Measurements from ENCODE around the gene FAM110A. TPM values are rescaled to one million over a fixed set of nuclear protein-coding genes. Genes with fewer than 3 reads are reported as not detected.
A peak's percentile ranks its signal among the peaks of the same experiment; 100 is the strongest.

Gene FAM110A
- total and polyA plus RNA-seq, 9 of the 15 experiments (the other 6 are each of a cell fraction or from before 2014, with no cell fraction given): 0.73 to 15.5 (median 3.6) TPM

- TF ChIP-seq, protein P1, sequence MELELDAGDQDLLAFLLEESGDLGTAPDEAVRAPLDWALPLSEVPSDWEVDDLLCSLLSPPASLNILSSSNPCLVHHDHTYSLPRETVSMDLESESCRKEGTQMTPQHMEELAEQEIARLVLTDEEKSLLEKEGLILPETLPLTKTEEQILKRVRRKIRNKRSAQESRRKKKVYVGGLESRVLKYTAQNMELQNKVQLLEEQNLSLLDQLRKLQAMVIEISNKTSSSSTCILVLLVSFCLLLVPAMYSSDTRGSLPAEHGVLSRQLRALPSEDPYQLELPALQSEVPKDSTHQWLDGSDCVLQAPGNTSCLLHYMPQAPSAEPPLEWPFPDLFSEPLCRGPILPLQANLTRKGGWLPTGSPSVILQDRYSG (tag; conservative IDR thresholded peaks at IDR 0.05; ENCODE audit: low read depth): no peak
- TF ChIP-seq ZKSCAN8 (CRISPR knock-in tag; IDR thresholded peaks at IDR 0.05): no peak
- no peak for TF ChIP-seq KAT7 (CRISPR knock-in tag; IDR thresholded peaks at IDR 0.05; ENCODE audit: borderline replicate concordance)
- no peak for TF ChIP-seq MCM3 (IDR thresholded peaks at IDR 0.05)
- TF ChIP-seq, protein P2, sequence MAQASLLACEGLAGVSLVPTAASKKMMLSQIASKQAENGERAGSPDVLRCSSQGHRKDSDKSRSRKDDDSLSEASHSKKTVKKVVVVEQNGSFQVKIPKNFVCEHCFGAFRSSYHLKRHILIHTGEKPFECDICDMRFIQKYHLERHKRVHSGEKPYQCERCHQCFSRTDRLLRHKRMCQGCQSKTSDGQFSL (CRISPR knock-in tag; IDR thresholded peaks at IDR 0.05): no peak
- TF ChIP-seq, protein P2 (tag; IDR thresholded peaks at IDR 0.05): no peak
Observed at GRCh38 chr20:825710-826421, 7.6 kb upstream of the FAM110A start (continued).

GRCh38 chr20:826695-827323, 6.7 kb upstream of the FAM110A start:
- peaks cover 32 to 40% of the 10 kb centered on the region in 2 experiments for H3K4me1 ChIP-seq (replicated peaks in 1 of 2; ENCODE audit: control insufficient read depth in 2 of 2, insufficient read depth in 2 of 2, low read length in 2 of 2)
- no peak overlapping the region for H3K9ac ChIP-seq (ENCODE audit: insufficient read depth in 1 of 2, low read depth in 2 of 2, low read length in 2 of 2)
- H3K4me3 ChIP-seq: no peak overlapping the region
- DNase-seq (ENCODE audit: extremely low read depth in 1 of 4, low spot score in 3 of 4) (no peak), ATAC-seq (no peak), FAIRE-seq (no peak)
- no peak overlapping the region for H3K27ac ChIP-seq (ENCODE audit: extremely low read depth, low read depth, low read length)
- CTCF ChIA-PET (ENCODE audit: low intra/inter-chr PET ratio): no interaction called here
- no peaks in the 10 kb centered on the region for H3K79me2 ChIP-seq (ENCODE audit: control insufficient read depth, insufficient read depth, low read length)
- no peaks in the 10 kb centered on the region for H4K20me1 ChIP-seq (replicated peaks; ENCODE audit: control insufficient read depth, insufficient read depth, low read length)
- H3K4me2 ChIP-seq (ENCODE audit: insufficient read depth, low read length): no peak overlapping the region
- 97% methylated on average over 7 of the region's 7 CpGs for WGBS (ENCODE audit: insufficient coverage, low coverage, missing lambda C conversion rate)
- no peaks in the 10 kb centered on the region for H3K27me3 ChIP-seq (ENCODE audit: control insufficient read depth in 2 of 2, insufficient read depth in 2 of 2, low read length in 2 of 2)
- no TSS peak for BruUV-seq (replicated peaks)
- TF ChIP-seq ZNF444 (CRISPR knock-in tag; IDR thresholded peaks at IDR 0.05) (no peak), ZNF655 (CRISPR knock-in tag; IDR thresholded peaks at IDR 0.05) (no peak), CBX3 (IDR thresholded peaks at IDR 0.05; ENCODE audit: borderline replicate concordance in 1 of 2, low read length in 2 of 2) (peak in 1 of 2 experiments; percentile 52; a peak in 1 of 3 replicates)
- in situ Hi-C loops (cut with MboI): no loop called here
- H2AFZ ChIP-seq (ENCODE audit: low read depth, low read length): no peak overlapping the region
- intact Hi-C loops (cut with micrococcal nuclease): no loop called here
- H3K36me3 ChIP-seq (ENCODE audit: control insufficient read depth, insufficient read depth, low read length): no peaks in the 10 kb centered on the region
- peaks cover 9% of the 10 kb centered on the region for H3K9me3 ChIP-seq (replicated peaks; ENCODE audit: control insufficient read depth, insufficient read depth, low read depth, low read length)
- POLR2A ChIA-PET: interaction anchor here (0.6 to 0.8 kb wide), 3 partner anchors 11 to 731 kb away, joined by 3 read pairs; partner anchors contain the start of gene SIRPD
- H3K9me1 ChIP-seq (ENCODE audit: control insufficient read depth, insufficient read depth, low read length): no peaks in the 10 kb centered on the region
